Keratinocyte (primary cell): ENCODE data around the gene RNLS. TPM values are rescaled to one million over a fixed set of nuclear protein-coding genes. Genes with fewer than 3 reads are reported as not detected.

Experiments used
- DNase-seq: peaks from one replicate; pipeline ENCODE4 v3.0.0-alpha.2; 2011; ENCODE audit warnings: low read depth, missing footprints, low spot score
- FAIRE-seq: peaks from 2 replicates; lab custom pipeline; 2011; peaks lifted over from hg19 to GRCh38; lab: Jason Lieb, UNC
- H2AFZ ChIP-seq: 2 replicates; pipeline ENCODE4 v1.6.0; 2012; ENCODE audit warnings: low read length, control low read depth, inconsistent platforms; ENCODE audit not compliant: control insufficient read depth
- H3K27ac ChIP-seq: 2 replicates; pipeline ENCODE4 v1.5.1; 2011; ENCODE audit warnings: low read length; ENCODE audit not compliant: control insufficient read depth, insufficient read depth
- H3K27me3 ChIP-seq: 3 replicates; pipeline ENCODE4 v1.6.0; 2011; ENCODE audit warnings: low read length; ENCODE audit not compliant: control insufficient read depth, insufficient read depth; ENCODE audit errors: extremely low read depth
- H3K36me3 ChIP-seq, 2 experiments: 2 replicates in 1 of 2; 3 replicates in 1 of 2; pipeline ENCODE4 v1.5.1; 2011; ENCODE audit warnings: low read length in 2 of 2, mild to moderate bottlenecking in 1 of 2; ENCODE audit not compliant: control insufficient read depth in 2 of 2, insufficient read depth in 2 of 2; ENCODE audit errors: extremely low read depth in 1 of 2
- H3K4me1 ChIP-seq: 3 replicates; pipeline ENCODE4 v1.5.1; 2011; ENCODE audit warnings: low read length; ENCODE audit not compliant: control insufficient read depth, insufficient read depth; ENCODE audit errors: extremely low read depth
- H3K4me2 ChIP-seq: 3 replicates; pipeline ENCODE4 v1.6.0; 2011; ENCODE audit warnings: low read depth, low read length; ENCODE audit not compliant: control insufficient read depth, insufficient read depth; ENCODE audit errors: extremely low read depth
- H3K4me3 ChIP-seq, 3 experiments: fragments of 200-600 bp in 1 of 3; sonication (generic) in 1 of 3; 2 replicates in 2 of 3; 3 replicates in 1 of 3; pipeline ENCODE4 v1.5.1; 2011 to 2016; ENCODE audit warnings: low read length in 3 of 3, mild to moderate bottlenecking in 3 of 3, control low read depth in 2 of 3, inconsistent platforms in 1 of 3, low read depth in 1 of 3, mixed read lengths in 1 of 3, mixed run types in 1 of 3, moderate library complexity in 1 of 3; ENCODE audit not compliant: control insufficient read depth in 2 of 3, insufficient read depth in 2 of 3; ENCODE audit errors: extremely low read depth in 1 of 3
- H3K79me2 ChIP-seq: 2 replicates; pipeline ENCODE4 v1.6.0; 2012; ENCODE audit warnings: low read length; ENCODE audit not compliant: control insufficient read depth, insufficient read depth
- H3K9ac ChIP-seq: 3 replicates; pipeline ENCODE4 v1.6.0; 2011; ENCODE audit warnings: low read length; ENCODE audit not compliant: control insufficient read depth, insufficient read depth; ENCODE audit errors: extremely low read depth
- H3K9me1 ChIP-seq: 3 replicates; pipeline ENCODE4 v1.6.0; 2011; ENCODE audit warnings: low read length; ENCODE audit not compliant: control insufficient read depth, insufficient read depth; ENCODE audit errors: extremely low read depth
- H3K9me3 ChIP-seq: 2 replicates; pipeline ENCODE4 v1.5.1; 2012; ENCODE audit warnings: low read depth, low read length; ENCODE audit not compliant: control insufficient read depth
- H4K20me1 ChIP-seq: 3 replicates; pipeline ENCODE4 v1.6.0; 2011; ENCODE audit warnings: low read length; ENCODE audit not compliant: control insufficient read depth, insufficient read depth; ENCODE audit errors: extremely low read depth
- CTCF ChIP-seq, 3 experiments: IDR thresholded peaks in 1 of 3; conservative IDR thresholded peaks in 1 of 3; optimal IDR thresholded peaks in 1 of 3; 2 replicates in 2 of 3; 3 replicates in 1 of 3; pipeline versions ENCODE3 to v1.5.1; 2011; ENCODE audit warnings: low read length in 3 of 3, mild to moderate bottlenecking in 3 of 3, moderate library complexity in 2 of 3, control low read depth in 1 of 3, inconsistent platforms in 1 of 3; ENCODE audit not compliant: insufficient read depth in 2 of 3; ENCODE audit errors: extremely low read depth in 1 of 3
- EZH2 ChIP-seq: IDR thresholded peaks from one replicate; pipeline ENCODE4 v1.6.1; 2012; ENCODE audit warnings: inconsistent platforms, mild to moderate bottlenecking, low read length, moderate library complexity
- dilution Hi-C: fragments of 300-500 bp; cut with MboI; formaldehyde crosslinking; loops from one replicate; pipeline ENCODE4 v1.7.0; 2020; ENCODE audit warnings: low sequenced_read_pairs; ENCODE audit not compliant: extremely low pct_ligation_motif_present
- polyA plus RNA-seq, 5 experiments: library from polyadenylated mRNA; depleted of rRNA in 3 of 5; stranded (reverse) in 3 of 5; stranded (forward) in 1 of 5; unstranded in 1 of 5; fragments of >200 nt; gene quantifications; 1 replicate in 1 of 5; 2 replicates in 3 of 5; 3 replicates in 1 of 5; pipeline versions ENCODE4 v1.2.1 to v1.2.3, GENCODE V29; 2011 to 2012; ENCODE audit warnings: missing spikeins in 2 of 5, low read depth in 1 of 5, low replicate concordance in 1 of 5

The RNLS gene
- polyA plus RNA-seq, 1 donor (not counting 4 experiments of a cell fraction or from before 2014, with no cell fraction given) = 6.8 TPM

- Histone ChIP-seq H3K4me3 (no peak overlapping the region), H3K9ac (no peak overlapping the region), H4K20me1 (no peaks in the 10 kb centered on the region), H3K9me1 (no peaks in the 10 kb centered on the region), H3K36me3 (no peaks in the 10 kb centered on the region), H3K27ac (no peak overlapping the region), H3K9me3 (no peaks in the 10 kb centered on the region), H3K27me3 (no peaks in the 10 kb centered on the region), H3K4me1 (no peaks in the 10 kb centered on the region), H3K79me2 (no peaks in the 10 kb centered on the region), H2AFZ (no peak overlapping the region), H3K4me2 (no peak overlapping the region)
- FAIRE-seq (peak; percentile 20), DNase-seq (no peak)
- TF ChIP-seq CTCF (optimal IDR thresholded peaks at IDR 0.05 in 1 of 3, IDR thresholded peaks at IDR 0.05 in 1 of 3, conservative IDR thresholded peaks at IDR 0.05 in 1 of 3; ENCODE audit: extremely low read depth in 1 of 3, insufficient read depth in 2 of 3, low read length in 3 of 3) = no peak
- no peak for TF ChIP-seq EZH2
- dilution Hi-C loops = no loop called here
These were observed 203.5 kb downstream of the RNLS start for GRCh38 chr10:88379575-88379974.

DNA sequence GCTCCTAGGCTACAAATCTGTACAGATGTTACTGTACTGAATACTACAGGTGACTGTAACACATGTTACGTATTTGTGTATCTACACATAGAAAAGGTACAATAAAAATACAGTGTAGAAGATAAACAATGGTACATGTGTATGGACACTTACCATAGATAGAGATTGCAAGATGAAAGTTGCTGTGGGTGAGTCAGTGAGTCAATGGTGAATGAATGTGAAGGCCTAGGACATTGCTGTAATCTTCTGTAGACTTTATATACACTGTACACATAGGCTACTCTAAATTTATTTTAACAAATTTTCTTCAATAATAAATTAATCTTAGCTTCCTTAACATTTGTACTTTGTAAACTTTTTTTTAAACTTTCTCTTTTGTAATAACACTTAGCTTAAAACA, 205.6 kb downstream of the RNLS start:
- Histone ChIP-seq H3K27ac (no peak overlapping the region), H3K4me1 (no peaks in the 10 kb centered on the region), H2AFZ (no peak overlapping the region), H4K20me1 (no peaks in the 10 kb centered on the region), H3K9ac (no peak overlapping the region), H3K4me3 (no peak overlapping the region), H3K4me2 (no peak overlapping the region), H3K9me1 (no peaks in the 10 kb centered on the region), H3K36me3 (no peaks in the 10 kb centered on the region), H3K27me3 (no peaks in the 10 kb centered on the region), H3K9me3 (no peaks in the 10 kb centered on the region), H3K79me2 (no peaks in the 10 kb centered on the region)
- FAIRE-seq (no peak), DNase-seq (no peak)
- dilution Hi-C loops = no loop called here
- TF ChIP-seq EZH2 (no peak), CTCF (optimal IDR thresholded peaks at IDR 0.05 in 1 of 3, IDR thresholded peaks at IDR 0.05 in 1 of 3, conservative IDR thresholded peaks at IDR 0.05 in 1 of 3; ENCODE audit: extremely low read depth in 1 of 3, insufficient read depth in 2 of 3, low read length in 3 of 3) (no peak)
